Hematopoietic multipotent progenitor cell (in vitro differentiated cells): ENCODE measurements around the gene EHBP1. TPM values are rescaled to one million over a fixed set of nuclear protein-coding genes. Genes with fewer than 3 reads are reported as not detected.
"Not testable (repeated sequence)": the region's sequence is repeated elsewhere in the genome, so short reads cannot be mapped to it uniquely, and the experiment has no call there.

Experiments
- DNase-seq, 3 donors: peaks; one replicate each; pipeline ENCODE4 v3.0.0-alpha.2; 2011 to 2015; ENCODE audit warnings: low read depth in 2 of 3, low spot score in 2 of 3
- total RNA-seq: library from RNA; depleted of rRNA; stranded (reverse); fragments of >200 nt; gene quantifications from one replicate; pipeline ENCODE4 v1.2.3, GENCODE V29; 2012

Gene EHBP1
- total RNA-seq, 1 donor, result 14.5 TPM

DNA sequence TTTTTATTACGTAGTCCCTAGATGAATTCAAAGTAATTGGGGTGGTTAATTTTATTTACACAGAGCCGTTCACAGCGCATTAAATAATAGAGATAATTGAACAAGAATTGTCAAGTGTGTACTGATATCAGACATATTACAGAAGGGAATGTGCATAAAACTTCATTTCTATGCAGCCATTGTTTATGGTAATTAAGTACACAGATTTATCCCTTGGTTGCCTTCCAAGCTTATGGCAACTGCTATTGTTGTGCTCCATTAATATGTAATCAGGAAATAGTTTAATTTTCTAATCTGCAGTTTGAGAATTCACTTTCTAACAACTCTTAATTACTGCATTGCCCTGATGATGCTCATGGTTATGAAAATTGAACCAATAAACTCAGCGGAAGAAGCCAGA is 297.8 kb downstream of the EHBP1 start:
- no peak for DNase-seq

DNA sequence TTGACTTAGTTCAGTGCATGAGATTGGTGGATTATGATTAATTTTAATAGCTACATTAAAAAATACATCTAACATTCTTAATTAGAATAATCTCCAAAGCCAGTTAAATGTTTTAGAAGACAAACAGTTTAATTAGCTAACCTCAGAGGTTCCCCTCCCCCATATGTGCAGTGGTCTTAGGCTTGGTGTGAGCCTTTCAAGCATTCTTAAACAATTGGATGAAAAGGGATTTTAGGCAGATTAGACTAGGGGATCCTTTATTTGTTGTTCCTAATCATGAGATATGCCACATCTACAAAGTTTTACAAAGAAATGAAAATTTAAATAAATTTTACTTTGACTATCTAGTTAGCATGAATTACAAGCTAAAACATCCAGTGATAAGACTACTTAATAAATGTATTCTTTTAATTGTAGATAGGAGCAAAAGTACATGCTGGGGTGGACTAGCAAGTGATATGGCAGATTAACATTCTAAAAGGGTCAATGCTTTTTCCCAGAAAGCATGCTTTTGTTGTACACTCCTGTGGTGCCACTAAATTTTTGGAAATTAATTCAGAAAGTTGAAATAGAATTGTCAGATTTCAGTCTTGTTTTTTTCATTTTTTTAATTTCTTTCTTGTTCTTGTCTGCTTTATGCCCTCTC is 302.4 kb downstream of the EHBP1 start:
- no peak for DNase-seq

DNA sequence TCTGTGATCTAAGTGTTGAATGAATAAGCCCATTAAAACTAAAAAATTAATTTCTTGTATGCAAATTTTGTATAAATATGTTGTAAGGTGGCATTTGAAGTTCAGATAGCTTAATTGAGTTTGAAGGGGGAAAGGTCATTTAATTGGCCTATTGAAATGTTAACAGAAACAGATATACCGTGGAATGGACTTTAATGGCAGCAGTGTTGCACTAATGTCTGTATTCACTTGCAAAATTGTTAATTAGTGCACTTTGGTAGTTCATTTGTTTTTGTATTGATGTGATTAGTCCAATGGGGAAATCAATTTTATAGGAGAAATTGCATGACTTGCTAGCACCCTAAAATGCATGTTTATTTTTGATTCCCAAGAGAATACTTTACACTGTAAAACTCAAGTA is 303.3 kb downstream of the EHBP1 start:
- DNase-seq, result no peak

DNA sequence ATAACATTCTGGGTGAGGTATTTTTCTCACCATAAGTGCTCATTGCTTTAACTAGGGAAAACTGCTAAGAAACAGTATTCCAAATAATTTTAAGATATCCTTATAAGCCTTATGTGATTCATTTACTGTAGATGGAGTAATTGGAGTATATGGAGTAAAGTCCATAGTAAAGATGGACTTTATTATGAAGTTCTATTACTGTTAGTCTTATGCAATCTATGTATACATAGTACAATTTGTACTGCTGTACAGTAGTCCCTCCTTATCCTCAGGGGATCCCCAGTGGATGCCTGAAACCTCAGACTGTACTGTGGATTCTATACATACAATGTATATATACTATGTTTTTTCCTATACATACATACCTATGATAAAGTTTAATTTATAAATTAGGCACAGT is 304.0 kb downstream of the EHBP1 start:
- DNase-seq, result no peak

DNA sequence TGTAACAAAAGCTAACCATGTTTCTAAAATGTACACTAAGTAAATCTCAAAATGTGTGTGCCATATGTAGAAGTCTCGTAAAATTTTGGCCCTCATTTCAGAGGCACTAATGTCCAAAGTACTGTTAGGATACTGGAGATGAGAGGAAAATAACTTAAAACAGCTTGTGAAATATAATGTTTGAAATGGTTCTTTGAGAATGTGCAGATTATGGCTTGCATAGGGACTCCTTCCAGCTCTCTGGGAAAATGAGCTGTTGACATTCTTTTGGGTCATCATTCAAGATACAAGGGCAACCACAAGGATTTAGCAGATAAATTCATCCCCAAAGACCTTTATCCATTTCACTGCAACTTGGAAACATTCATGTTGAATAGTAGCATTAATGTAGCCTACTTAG is 307.0 kb downstream of the EHBP1 start:
- no peak for DNase-seq

DNA sequence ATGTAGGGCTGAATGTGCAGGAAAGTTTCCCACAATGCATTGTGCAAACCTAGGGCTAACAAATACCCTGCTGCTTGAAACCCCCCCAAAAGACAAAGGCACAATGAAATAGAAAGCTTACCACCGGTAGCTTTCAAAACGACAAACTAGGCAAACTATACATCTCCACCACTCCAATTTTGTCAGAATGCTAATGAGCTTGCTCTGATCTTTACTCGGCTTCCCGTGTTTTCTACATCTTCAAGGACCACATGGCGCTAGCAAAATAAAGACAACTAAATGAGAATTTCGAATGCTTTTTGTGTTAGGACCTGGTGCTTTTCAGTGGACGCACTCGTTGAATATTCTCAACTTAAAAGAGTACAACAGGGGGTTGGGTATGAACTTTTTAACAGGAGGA is 307.9 kb downstream of the EHBP1 start:
- DNase-seq, result no peak

DNA sequence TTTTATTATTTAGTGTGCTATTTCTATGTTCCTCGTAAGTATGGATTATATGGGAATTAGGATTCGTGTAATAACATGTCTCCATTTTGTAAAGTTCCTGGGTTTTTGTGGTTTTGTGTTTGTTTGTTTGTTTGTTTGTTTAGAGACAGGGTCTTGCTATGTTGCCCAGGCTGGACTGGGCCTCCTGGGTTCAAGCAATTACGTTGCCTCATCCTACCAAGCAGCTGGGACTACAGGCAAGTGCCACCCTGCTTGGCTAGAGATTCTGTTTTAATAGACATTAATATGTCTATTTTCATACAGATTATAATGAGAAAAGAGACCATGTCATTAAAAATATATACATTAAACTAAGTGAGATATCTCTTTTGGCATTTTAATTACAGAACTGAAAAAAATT is 309.9 kb downstream of the EHBP1 start:
- no peak for DNase-seq

DNA sequence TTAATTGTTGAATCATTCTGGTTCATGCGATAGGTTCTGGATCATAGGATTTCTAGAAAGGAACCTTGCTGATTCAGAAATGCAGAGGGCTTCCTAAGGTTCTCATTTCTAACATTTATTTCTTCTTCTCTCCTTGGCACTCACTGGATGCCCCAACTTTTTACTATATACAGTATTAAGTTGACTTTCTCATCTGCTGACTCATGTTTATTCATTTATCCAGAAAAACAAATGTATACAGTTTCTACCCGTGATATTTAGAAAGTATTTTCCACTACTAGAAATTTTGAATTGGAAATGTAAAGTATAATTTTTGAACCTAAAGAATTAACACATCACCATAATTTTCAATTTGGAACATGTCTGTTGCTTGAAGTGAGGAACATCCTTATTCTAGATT is 312.9 kb downstream of the EHBP1 start:
- no peak for DNase-seq

DNA sequence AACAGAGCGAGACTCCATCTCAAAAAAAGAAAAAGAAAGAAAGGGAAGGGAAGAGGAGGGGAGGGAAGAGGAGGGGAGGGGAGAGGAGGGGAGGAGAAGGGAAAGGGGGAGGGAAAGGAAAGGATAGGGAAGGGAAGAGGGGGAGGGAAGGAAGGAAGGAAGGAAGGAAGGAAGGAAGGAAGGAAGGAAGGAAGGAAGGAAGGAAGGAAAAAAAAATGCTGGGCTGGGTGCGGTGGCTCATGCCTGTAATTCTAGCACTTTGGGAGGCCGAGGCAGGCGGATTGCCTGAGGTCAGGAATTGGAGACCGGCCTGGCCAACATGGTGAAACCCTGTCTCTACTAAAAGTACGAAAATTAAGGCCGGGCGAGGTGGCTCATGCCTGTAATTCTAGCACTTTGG is 314.2 kb downstream of the EHBP1 start:
- not testable (repeated sequence) for DNase-seq

DNA sequence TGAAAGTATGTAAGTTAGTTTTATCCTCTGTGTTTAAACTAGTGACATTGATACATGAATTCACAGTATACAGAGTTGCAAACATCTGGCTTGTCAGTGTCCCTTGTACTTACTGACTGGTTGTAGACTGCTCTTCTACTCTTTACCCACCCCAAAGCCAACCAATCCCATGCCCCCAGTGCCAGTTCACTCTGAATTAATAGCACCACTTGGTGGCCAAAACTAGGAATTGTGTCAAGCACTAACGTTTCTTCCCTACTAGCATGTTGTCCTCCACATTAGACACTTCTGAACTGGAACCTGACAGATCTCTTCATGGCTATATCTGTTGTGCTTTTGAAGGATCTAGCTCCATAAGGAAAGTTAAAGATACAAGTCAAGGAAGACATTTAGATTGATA is 317.9 kb downstream of the EHBP1 start:
- peak in 2 of 3 donors; percentile 32 to 67 for DNase-seq

DNA sequence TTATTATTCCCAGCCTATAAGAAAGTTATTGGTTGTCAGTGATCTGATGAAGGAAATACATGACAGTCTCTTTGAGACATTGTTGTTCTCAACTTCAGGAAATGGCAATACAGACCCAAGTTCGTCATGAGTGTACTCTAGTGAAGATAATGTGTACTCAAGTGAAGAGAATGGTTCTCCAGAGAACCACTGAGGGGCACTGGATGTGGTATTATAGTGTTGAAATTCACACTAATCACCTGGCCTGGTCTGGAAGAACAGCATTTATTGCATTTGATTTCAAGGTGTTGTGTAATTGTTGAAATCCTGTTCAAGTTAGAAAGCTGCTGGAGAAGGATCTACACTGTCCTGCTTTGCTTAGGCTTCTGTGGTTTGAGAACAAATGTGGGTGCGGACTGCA is 321.7 kb downstream of the EHBP1 start:
- no peak for DNase-seq

DNA sequence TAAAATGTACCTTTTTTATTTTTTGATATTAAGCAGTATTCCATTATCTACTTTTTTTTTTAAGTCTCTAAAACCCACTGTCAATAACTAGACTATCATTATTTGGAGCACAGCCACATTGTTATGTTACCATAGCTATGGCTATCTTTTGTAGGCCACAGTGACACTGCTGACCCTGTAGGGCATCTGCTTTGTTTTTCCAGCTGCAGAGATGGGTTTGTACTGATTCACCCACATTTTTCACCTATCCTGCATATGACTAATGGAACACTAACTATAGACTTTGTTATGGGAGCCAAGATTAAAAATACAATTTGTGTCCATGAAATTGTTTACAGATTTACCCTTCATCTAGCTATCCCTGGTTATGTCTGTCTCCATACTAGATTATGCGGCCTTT is 323.5 kb downstream of the EHBP1 start:
- no peak for DNase-seq

DNA sequence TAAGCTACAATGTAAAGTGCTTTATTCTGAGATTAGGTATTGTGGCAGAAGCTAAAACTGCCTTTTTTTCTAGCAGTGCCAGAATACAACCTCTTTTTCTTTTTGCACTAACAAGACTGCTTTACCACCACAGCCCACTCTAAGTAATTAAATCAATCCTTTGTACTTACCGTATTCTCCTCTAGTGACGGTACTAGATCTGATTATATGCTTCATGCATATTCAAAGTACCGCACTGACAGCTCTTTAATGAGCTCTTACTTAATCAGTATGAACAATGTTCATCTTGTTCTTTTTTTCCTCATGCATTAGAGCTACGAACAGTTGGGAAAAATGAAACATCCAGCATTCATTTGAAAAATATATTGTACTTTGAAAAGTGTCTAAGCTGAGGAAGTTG is 329.0 kb downstream of the EHBP1 start:
- no peak for DNase-seq

DNA sequence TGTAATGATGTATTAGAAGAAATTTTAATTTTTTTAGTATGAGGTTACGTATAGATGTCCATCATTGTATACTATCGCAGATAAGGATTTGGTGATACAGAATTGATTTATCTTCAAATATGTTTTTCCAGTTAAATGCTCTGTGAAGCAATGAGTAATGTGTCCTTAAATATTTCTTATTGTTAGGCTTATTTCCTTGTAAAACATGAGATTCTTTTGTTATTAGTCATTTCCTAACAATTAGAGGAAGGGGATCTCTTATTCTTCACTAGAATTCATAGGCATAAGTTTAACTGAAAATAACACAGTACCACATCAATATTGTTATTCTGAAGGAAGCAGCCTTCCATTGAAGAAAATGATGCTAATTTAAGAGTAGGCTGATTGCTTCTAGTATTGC is 329.7 kb downstream of the EHBP1 start:
- no peak for DNase-seq

DNA sequence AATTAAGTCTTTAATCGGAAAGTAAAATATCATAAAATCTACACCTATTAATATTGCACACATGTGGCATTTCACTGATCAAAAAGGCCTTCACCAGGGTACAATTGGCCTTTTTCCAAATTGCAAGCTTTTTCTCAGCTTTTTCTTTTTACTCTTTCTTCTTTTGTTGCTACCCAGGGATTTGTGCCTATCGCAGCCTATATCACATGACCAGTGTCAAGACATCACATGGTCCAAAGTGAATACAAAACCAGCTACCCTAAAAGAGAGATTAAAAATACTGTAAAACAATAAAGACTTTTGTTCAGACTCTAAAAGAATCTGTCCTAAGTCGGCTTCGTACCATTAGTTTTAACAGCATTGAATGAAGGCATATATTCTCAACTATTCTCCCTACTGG is 330.1 kb downstream of the EHBP1 start:
- DNase-seq, result no peak

DNA sequence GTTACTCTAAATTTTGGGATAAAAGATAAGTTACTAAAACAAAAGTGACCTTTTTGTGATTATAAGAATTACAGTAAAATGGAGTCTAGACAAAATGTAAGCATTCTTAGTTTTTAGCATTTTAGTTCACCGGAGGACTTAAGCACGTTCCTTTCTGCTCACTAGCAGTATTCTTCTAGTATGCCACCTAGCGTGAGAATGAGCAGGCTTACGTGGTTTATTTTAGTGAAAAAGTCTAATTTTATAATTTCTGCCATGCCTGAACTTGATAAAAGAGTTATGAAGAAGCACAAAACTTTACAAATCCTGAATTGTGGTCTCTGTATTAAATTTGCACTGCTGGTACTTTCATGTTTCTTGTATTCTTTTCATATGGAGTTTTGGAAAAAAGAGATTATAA is 332.5 kb downstream of the EHBP1 start:
- no peak for DNase-seq

DNA sequence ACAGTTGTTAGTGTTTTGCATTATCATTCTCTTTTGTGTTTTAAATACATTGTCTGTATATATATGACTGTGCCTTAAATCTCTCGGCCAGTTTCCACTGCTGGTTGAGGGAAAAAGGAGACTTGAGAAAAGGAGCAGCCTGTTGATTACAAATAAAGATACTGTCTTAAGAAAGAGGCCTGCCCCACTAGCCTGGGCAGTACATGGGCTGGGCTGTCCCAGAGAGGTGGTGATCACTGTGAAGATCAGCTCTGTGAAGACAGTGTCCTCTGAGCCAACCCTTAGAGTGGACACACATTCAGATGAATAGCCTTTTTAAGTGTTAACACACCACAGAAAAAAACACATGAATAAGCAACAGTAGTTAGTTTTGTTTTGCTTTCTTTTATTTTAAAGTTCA is 335.1 kb downstream of the EHBP1 start:
- no peak for DNase-seq

DNA sequence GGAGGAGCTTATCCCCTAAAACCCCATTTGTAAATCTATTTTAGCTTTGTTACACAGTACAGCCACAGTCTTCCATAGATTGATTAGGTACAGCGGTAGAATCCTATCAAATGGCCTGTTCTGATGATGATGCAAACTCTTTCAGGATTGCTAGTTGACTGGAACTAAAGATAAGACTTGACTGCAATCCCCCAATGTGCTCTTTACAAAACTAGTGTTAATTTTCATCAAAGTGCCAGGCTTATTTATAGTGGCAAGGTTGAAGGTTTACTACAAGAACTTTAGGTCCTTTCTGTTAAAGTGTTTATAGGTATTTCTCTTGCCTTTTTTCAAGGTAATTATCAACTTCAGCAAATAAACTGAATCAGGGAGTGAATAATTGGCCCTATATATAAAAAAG is 336.1 kb downstream of the EHBP1 start:
- DNase-seq, result no peak

DNA sequence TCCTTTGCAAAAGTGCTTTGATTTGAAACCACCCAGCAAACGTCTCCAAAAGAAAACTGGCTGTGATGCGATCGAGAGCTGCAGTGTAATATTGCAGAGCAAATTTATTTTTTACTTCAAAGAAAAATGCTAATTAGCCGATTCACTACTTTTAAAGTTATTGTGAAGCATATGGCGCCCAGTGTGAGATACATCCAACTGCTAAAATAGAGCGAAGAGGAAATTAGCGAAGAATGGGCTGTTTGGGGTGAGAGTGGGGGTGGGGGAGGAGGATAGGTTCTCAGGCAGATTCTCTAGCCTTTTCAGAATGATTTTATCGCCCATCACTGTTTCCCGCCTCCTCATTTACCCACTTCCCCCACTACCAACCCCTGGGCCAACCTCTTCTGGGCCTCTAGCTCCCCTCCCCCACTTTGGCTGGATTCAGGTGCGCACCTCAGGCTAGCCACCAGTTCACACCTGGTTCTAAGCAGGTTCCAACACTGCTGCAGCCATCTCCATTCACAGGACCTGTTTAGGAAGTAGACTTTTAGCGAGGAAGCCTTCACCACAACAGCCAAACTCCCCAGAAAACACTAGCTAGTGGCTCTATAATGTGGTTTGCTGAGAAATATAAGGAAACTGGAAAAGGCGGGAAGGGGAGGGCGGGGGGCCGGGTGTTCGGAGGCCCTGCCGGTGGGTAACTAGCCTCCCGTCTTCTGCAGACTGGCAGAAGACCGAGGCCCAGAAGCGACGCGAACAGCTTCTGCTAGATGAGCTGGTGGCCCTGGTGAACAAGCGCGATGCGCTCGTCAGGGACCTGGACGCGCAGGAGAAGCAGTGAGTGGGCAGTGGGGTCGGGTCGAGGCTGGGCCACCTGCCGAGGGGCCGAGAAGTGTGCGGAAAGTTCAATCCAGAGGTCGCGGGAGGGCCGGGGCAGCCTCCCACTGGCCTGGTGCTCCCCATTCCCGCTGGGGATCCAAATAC is 339.1 kb downstream of the EHBP1 start:
- DNase-seq, result no peak

DNA sequence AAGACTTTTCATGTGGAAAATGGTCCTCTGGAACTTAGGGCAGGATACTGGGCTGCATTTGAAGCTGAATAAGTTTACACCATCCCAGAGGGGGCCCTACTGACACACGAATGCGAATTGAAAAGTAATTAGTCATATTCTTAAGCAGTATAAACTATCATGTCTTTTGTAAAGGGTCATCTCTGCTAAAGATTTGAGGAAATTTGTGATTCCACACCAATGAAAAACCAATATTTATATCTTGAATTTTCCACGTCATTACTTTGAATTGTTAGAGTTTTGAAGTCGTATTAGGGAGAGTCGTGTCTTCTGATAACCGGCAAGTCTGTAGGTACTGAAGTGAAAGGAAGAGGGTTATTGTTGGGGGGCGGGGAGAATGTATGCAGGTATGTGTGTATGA is 341.0 kb downstream of the EHBP1 start:
- no peak for DNase-seq

DNA sequence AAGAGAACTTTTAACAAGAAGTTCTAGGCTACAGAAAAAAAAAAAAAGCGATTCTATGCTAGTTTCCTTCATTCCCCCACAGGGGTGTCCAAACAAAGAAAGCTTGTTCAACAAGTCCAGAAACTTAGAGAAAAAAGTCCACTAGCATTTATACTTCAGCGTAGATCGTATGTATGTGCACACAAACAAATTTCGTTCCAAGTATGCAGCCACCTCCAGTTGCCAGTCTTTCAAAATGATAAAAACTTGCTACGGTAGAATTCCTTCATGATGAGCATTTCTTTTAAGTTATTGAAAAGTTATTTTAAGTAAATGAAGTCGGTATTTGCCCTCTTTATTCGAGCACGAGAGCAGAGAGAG is 341.4 kb downstream of the EHBP1 start:
- DNase-seq, result peak in 1 of 3 donors; percentile 14
